GM12874 (cell line): ENCODE data around the gene KCNJ6.

Experiments
- TF ChIP-seq, protein P1 (sequence below): IDR thresholded peaks from 2 replicates; pipeline ENCODE4 v1.5.1; 2011; ENCODE audit warnings: low read depth, mild to moderate bottlenecking, control low read depth, low read length, moderate library complexity; ENCODE audit not compliant: insufficient read depth

Gene KCNJ6

DNA sequence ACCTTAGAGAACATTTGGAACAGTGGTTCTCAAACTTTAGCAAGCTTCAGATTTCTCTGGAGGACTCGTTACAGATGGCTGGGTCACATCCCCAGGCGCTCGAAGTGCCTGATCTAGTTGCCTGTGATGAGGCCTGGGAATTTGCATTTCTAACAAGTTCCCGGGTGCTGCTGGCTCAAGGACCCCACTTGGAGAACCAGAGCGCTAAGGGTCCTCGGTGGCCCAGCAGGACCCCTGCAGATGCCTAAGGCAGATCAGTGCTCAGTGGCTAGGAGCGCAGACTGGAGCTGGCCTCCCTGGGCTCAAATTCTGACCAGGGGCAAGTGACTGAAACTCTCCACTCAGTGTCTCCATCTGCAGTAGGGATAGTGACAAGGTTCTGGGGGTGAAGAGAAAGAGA is 341.5 kb downstream of the KCNJ6 start:
- TF ChIP-seq, protein P1, sequence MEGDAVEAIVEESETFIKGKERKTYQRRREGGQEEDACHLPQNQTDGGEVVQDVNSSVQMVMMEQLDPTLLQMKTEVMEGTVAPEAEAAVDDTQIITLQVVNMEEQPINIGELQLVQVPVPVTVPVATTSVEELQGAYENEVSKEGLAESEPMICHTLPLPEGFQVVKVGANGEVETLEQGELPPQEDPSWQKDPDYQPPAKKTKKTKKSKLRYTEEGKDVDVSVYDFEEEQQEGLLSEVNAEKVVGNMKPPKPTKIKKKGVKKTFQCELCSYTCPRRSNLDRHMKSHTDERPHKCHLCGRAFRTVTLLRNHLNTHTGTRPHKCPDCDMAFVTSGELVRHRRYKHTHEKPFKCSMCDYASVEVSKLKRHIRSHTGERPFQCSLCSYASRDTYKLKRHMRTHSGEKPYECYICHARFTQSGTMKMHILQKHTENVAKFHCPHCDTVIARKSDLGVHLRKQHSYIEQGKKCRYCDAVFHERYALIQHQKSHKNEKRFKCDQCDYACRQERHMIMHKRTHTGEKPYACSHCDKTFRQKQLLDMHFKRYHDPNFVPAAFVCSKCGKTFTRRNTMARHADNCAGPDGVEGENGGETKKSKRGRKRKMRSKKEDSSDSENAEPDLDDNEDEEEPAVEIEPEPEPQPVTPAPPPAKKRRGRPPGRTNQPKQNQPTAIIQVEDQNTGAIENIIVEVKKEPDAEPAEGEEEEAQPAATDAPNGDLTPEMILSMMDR = no peak

DNA sequence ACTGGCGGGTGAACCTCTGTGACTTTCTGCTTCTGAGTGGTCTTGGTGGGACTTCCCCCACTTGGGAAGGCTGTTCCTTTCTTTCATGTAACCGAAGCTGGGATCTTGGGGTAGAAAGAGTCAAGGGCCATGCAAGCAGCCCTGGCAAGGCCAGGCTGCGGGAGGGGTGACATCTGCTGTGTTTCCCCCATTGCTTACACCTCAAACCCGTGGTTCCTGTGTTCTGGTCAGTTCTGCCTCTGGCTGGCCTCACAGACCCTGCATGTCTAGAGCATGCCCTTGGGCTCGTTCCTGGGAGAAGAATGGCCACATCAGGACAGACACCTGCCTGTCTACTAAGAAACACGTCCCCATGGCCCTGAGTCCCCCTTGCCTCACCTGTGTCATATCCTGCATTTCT is 341.9 kb downstream of the KCNJ6 start:
- TF ChIP-seq, protein P1 = no peak

DNA sequence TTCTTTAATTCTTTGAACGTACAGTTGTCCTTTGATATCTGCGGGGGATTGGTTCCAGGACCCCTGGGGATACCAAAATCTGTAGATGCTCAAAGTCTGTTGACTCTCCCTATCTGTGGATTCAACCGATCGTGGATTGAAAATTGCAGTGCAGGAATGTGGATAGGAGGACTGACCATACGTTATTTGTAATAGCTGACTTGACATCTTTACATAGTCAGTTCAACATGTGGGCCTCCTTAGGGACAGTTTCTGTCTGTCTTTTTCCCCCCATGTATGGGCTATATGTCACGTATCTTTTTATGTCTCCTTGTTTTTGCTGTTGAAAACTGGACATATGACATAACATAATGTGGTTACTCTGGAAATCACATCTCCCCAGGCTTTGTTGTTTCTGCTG is 344.8 kb downstream of the KCNJ6 start:
- TF ChIP-seq, protein P1 = no peak

DNA sequence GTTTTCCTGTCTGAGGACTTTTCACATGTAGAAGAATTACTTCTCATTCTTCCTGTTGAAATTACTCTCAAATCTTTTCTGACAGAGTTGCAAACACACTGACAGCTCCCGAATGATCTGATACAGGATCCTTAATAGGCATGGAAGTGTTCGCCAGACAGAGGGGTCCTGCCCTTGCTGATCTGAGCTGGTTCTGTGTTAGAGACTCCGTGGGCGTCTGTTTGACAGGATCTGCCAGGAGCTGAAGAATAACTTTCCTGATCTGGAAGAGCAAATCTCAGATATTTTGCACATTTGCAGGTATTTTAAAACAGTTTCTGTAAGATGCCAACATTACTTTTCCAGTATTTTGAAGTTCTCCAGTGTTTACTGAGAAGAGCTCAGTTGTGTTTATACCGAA is 347.3 kb downstream of the KCNJ6 start:
- TF ChIP-seq, protein P1 = no peak

DNA sequence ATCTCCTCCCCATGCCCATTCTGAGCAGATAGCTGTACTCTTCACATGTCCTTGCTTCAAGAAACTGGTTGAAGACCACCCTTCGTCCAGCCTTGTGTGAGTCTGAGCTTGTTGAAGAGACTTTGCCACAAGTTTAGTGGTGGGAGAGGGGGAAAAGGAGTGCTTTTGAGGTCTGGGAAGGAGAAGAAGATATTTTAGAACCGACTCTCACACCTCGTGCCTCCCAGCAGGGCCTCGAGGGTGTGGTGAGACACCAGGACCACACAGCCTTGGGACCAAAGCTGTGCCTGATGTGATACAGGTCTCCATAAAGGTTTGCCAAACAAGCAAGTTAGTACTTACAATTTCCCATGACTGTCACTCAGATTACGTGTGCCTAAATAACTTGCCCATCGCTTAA is 347.8 kb downstream of the KCNJ6 start:
- TF ChIP-seq, protein P1 = no peak

DNA sequence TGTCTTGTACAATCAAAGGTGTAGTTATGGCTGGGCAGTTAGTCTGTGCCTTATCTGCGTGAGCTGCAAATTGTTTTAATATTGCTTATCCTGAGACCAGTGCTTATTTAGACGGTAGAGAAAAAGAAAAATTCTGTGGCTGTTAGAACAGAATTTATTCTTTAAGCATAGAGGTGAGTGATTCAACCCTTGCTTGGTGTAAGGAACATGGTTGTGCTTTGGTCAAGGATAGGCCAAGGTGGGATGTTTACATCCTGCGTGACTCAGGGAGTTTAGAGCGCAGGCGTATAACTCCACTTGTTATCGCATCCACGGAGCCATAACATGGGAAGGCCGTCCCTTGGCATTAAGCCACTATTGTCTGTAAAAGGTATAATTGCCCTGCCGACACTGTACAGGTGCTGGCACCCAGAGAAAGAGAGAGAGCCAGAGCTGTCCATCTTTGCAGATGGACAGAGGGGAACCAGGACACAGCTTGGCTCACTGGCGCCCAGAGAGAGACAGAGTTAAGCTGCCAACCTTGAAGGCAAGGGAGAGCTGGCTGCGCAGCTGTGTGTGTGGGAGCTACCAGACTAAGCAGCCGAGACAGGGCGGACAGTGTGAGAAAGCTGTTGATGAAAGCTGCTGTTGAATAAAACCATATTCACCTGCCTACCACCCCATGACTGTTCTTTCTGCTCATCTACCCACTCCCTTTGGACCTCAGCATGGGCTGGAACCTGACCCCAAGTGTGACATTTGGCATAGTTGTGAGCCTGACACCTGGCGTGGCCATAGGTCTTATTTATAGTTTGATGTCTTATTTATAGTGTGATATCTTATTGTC is 349.3 kb downstream of the KCNJ6 start:
- TF ChIP-seq, protein P1 = no peak

DNA sequence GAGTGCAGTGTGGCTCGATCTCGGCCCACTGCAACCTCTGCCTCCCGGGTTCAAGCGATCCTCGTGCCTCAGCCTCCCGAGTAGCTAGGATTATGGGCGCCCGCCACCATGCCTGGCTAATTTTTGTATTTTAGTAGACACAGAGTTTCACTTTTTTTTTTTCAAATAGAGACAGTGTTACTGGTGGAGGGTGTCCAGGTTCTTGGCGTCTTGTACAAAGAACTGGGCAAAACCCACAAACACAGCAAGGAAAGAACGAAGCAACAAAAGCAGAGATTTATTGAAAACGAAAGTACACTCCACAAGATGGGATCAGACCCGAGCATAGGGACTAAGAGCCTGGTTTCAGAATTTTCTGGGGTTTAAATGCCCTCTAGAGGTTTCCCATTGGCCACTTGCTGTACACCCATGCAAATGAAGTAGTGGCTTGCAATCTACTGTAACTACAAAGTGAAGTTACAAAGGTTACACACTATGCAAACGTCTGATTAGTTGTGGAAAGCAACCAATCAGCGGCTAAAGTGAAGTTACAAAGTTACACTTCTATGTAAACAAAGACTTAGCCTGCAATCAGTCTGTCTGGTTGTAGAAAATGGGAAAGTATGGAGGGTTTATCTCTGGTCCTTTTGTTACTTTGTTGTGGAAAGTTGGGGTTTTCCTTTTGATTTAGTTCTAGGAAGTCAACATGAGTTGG is 350.6 kb downstream of the KCNJ6 start:
- TF ChIP-seq, protein P1 = no peak
